ENCODE results near the gene SQOR.

The SQOR gene

GRCh38 chr15:45631776-45632175 is 3.1 kb upstream of the SQOR start:
- DNase-seq = peak in 3 of 4 experiments; percentile 33 to 47 (median 34)

- peak; percentile 50 to 81 (median 63) for DNase-seq
Measured at GRCh38 chr15:45635191-45635638, 386 bp downstream of the SQOR start.

GRCh38 chr15:45635763-45636292 is 999 bp downstream of the SQOR start:
- no peak for DNase-seq

DNA sequence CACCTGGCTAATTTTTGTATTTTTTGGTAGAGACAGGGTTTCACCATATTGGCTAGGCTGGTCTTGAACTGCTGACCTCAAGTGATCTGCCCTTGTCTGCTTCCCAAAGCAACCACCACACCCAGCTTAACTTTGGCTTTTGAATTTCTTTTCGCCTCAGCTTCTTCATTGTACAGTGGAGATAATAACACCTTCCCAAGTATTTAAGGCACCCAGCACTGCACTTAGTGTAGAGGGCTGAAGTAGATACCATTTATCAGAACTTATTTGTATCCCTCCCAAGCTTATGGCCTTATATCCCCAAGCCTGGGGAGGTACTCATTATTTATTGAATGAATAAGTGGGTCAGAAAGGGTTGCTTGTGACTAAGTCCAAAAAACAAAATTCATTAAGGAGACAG is 2.3 kb downstream of the SQOR start:
- DNase-seq = no peak

DNA sequence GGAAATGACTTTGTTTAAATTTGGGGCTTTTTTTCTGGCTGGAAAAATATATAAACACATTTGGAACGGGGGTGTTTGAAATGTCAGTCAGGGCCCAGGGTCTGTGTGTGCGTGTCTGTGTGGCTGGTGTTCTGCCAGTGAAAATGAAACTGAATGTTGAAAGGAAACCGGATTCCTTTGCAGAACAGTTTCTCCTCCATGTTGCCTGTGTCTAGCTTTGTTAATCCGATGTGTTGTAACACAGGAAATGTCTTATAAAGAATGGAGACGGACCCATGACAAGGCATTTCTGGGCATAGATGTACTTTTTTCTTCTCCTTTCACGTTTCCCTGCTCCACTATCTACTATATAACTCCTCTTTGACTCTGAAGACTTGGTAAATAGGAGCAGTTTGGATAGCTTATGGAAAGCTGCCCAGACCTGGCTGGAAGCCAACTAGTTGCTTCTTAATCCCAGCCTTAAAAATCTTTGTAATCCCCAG is 2.8 kb downstream of the SQOR start:
- peak; percentile 71 to 92 (median 82) for DNase-seq

- peak in 1 of 4 experiments; percentile 34 for DNase-seq
Measured at GRCh38 chr15:45640616-45641015, 5.8 kb downstream of the SQOR start.

DNA sequence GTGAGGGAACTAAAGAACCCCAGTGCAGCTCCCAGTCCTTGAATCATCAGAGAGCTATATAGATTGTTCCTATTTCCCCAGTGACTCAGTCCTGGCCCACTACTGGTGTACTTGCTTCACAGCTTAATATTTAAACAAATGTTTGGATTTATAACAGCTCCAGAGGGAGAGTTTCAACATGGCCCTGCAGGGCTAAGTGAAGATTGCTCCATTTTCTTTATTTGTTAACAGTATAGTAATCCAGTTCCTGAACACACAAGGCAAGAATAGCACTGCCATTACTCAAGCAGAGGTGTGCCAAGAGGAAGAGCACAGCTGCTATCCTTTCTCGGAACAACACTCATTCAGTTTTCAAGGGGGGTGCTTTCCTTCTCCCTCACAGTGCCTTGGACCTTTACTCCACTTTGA is 6.5 kb downstream of the SQOR start:
- peak; percentile 74 to 94 (median 86) for DNase-seq

DNA sequence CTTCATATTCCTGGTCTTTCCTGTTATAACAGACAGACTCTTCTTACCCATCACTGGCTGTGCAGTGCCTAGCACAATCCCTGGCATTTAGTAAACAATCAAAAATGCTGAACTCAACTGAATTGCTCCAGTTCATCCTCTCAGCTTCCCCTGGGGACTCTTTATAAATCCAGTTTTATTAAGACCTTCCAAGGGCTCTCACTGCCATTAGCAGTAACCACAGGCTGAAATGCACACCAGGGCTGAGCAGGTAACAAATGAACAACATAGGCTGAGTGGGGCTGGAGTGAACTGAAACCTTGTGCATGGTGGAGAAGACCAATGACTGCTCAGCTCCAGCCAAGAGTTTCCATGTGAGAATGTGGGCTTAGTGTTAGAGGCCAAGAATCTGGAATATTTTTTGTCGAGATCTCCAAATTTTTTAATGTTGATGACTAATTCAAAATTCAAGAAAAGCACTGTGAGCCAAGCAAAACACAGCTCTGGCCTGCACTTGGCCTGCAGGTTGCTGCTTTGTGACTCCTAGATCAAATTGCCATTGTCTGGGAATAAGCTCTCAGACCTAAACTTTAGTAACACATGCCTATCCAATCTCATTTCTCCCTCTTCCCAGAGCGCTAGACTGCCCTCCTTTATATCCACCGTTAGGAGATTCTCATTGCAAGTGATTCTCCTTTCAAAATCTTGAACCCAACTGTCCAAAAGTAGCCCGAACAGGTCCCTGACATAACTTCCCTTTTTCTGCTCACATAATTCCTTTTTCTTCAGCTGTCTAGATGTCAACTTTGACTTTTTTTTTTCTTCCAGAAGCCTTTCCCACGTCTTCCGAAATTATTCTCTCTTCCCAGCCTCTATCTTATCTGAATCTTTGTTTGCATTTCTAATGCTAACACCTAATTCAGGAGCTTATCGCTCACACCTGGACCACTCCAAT is 7.4 kb downstream of the SQOR start:
- peak in 3 of 4 experiments; percentile 37 to 63 (median 54) for DNase-seq

- DNase-seq = no peak
Measured at GRCh38 chr15:45644437-45644836, 9.6 kb downstream of the SQOR start.

GRCh38 chr15:45645026-45645980 is 10.5 kb downstream of the SQOR start:
- DNase-seq = peak; percentile 63 to 85 (median 78)

GRCh38 chr15:45646220-45646619 is 11.4 kb downstream of the SQOR start:
- DNase-seq = no peak

DNA sequence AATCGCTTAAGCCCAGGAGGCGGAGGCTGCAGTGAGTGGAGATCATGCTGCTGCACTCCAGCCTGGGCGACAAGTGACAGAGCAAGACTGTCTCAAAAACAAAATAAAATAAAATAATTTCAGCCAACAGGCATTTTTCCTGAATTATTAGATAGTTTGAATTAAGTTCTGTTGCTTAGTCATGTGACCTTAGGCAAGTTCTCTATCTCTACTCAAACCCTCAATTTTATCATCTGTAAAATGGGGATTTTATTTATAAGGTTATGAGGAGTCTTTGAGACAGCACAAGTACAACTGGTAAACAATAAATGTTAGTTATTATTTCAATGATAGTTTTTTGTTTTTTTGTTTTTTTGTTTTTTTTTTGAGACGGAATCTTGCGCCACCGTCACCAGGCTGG is 13.0 kb downstream of the SQOR start:
- no peak for DNase-seq

GRCh38 chr15:45648521-45649200 is 13.8 kb downstream of the SQOR start:
- no peak for DNase-seq

GRCh38 chr15:45650007-45650406 is 15.2 kb downstream of the SQOR start:
- DNase-seq = peak; percentile 77 to 91 (median 89)

DNA sequence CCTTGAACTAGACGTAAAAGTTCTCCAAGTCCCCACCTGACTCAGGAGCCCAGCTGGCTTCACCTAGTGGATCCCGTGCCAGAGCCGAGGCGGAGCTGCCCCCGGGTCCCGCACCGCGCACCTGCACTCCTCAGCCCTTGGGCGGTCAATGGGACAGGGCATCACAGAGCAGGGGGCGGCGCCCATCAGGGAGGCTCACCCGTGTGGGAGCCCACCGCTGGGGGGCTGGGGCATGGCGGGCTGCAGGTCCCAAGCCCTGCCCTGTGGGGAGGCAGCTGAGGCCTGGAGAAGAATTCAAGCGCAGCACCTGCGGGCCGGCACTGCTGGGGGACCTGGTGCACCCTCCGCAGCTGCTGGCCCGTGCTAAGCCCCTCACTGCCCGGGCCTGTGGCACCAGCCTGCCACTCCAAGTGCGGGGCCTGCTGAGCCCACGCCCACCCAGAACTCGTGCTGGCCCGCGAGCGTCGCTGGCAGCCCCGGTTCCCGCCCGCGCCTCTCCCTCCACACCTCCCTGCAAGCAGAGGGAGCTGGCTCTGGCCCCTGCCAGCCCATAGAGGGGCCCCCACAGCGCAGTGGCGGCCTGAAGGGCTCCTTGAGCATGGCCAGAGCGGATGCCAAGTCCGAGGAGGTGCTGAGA is 16.2 kb downstream of the SQOR start:
- DNase-seq = no peak

DNA sequence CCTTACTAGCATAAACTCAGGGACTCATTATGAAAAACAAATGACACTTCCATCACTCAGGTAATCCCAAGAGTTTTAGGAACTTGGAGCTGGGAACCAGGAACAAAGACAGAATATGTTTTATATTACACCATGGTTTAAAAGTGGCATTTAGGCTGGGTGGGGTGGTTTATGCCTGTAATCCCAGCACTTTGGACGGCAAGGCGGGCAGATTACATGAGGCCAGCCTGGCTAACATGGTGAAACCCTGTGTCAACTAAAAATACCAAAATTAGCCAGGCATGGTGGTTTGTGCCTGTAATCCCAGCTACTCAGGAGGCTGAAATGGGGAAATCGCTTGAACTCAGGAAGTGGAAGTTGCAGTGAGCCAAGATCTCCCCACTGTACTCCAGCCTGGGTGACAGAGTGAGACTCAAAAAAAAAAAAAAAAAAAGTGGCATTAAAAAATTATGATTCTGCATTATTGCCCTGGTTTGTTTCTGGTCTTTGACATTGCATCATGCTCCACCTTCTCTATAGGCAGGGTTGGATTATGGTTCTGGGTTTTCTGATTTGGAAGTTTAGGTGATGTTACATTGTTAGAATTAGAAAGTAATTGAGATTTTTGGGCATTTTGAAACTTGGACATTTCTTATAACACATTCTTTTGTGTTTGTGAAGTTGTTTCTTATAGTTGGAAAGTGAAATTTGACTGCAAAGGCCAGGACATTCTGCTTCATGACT is 19.0 kb downstream of the SQOR start:
- peak; percentile 73 to 90 (median 86) for DNase-seq

GRCh38 chr15:45654749-45655148 is 19.9 kb downstream of the SQOR start:
- no peak for DNase-seq

- no peak for DNase-seq
Measured at GRCh38 chr15:45657254-45657653, 22.4 kb downstream of the SQOR start.

GRCh38 chr15:45657764-45658545 is 23.1 kb downstream of the SQOR start:
- DNase-seq = no peak
